Left hindlimb (tissue), 1 donor: ENCODE results near the gene DENND11.
"Not testable (repeated sequence)": the region's sequence is repeated elsewhere in the genome, so short reads cannot be mapped to it uniquely, and the experiment has no call there.

Experiments
- DNase-seq: peaks from one replicate; pipeline ENCODE4 v3.0.0-alpha.2; 2018

The DENND11 gene

DNA sequence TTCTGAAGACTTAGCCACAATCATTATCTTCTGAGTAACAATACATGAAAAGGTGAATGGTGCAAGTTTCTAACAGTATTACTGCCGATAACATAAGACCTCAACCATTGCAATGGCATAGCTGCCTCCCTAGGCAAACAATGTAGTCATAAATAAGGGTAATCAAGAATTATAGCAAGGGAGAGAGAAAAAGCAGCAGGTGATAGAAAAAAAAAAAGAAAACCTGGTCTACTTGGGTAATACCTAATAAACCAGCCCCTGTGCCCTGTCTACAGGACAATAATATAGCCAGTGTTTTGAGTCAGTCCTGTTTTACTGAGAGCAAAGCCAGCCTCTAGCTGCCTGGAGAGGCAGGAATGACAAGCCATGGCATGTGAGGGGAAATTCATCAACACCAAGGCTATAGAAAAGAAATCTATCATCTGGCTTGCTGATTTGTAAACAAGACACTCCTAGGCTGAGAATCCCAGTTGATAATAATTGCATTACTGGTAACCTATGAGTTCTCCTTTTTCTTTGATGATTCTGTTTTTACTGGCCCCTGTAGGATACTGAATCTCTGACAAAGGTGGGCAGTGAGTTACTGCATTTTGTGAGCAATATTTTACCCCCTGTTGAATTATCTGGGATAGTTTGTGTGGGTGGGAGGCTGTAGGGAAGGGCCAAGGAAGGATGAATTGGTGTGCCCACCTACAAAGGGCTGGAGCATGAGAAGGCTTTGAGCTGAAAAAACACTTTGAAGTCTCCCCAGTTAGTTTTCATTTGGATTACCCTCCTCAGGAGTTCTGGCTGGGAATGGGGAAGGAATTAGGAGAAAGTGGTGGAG lies 4.5 kb upstream of the DENND11 start:
- DNase-seq: no peak

DNA sequence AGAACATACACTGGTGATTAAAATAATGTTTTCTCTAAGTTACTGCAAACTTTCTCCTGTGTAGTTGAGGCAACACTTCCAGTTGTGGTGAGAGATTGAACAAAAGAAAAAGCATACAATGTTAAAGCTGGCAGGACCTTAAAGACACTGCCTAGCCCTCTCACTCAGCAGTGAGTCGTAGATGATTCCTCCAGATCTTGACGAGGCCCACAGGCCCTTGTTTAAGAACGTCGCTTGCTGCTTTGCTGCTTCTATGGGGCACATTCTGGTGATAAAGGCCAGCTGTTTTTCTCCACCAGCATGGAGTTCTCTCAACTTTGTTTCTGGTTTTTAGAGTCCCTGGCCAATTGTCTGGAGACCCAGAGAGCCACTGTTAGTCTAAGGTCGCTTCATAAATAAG lies 2.8 kb upstream of the DENND11 start:
- no peak for DNase-seq

DNA sequence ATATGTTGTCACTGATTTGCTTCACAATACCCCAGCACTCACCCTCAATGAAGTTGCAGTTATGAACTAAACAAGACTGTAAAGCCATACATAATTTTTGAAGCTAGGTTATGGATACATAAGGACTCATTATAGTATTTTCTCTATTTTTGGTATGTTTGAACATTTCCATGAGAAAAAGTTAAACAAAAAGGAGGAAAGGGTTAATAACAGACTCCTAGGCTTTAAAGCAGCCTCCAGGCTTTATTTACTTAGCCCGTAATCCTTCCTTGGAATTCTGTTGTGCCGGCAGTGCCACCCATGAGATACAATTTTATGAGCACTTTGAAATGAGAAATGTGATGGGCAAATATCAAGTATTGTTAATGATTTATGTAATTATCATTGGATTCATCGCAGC lies 2.1 kb upstream of the DENND11 start:
- DNase-seq: no peak

DNA sequence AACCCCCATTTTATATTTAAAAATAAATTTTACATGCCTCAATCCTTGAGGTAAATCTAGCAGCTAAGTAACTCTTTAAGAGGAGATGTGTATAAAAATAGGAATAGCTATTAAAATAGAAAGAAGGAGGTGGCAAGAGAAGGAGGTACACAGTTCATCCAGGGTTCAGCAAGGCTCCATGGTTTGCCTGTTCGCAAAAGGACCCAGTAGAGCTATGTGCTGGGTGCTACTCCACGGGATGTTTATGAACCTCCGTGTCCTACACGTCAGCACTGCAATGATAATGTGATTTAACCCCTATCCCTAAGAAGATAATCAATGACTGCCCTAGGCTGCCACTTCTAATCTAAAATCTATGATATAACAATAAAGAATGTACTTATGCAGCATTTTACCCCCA lies 926 bp upstream of the DENND11 start:
- no peak for DNase-seq

DNA sequence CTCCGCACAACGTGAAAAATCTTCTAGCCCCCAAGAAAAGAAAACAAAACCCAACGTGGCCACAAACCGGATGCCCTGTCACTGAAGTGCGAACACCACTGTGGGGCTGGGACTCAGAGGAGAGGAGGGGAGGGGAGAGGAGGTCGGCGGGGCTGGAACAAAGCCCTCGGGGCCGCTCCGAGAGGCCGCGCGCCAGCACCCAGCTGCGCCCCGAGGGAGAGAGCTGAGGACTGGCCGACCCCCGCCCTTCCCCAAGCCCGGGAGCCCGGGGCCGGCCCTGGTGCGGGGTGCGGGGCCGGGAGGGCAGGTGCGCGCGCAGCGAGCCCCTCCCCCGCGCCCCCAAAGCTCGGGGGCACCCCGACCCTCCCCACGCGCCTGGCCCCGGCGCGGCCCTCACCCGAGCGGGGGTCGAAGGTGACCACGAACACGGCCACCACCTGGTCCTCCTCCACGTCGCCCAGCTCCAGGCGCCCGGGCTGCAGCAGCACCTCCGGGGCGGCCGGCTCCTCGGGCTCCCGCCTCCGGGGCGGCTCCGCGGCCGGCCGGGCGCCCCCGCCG lies 398 bp downstream of the DENND11 start:
- DNase-seq: peak; percentile 57

DNA sequence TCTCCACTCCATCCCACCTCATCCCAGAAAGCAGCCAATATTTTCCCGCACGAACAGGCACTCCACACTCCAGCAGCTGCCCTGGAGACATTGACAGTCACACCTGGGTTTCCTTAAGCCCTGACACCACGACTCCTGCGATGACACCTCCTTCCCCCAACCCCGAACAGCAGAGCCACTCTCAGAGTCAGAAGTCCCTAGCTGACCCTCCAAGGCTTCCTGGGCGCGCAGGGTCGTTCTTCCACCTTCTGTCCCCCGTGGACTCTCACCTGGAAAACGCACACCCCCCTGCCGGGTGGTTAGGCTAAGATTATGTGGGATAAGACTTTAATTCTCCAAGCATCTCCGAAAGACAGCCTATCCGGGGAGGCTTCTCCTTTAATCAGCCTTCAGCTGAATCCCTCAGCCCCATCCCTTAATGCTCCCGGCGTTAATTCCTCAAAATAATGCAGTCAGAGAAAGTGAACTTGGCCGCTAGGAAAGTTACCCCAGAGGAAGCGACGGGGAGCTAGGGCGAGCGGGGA lies 1.1 kb downstream of the DENND11 start:
- no peak for DNase-seq

DNA sequence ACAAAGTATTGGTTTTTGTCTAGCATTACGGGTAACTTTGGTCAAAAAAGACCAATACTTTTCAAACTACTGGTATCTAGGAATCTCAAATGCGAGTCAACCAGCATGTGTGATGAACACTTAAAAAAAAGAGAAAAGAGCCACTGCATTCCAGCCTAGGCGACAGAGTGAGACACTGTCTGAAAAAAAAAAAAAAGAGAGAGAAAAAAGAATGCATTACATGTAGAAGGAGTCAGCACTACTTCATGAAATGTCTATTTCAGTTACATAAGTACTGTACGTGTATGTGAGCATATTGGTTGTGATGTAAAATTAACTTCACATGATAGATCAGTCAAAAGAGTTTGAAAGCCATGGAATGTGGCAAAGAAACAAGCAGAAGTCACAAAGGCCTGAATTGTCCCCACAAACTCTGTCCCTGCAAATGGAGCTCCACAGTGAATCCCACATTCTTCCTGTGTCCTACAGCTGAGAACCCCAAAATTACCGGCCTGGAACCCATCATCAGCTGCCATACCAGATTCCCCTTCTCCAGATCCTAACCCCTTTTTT lies 1.6 kb downstream of the DENND11 start:
- no peak for DNase-seq

DNA sequence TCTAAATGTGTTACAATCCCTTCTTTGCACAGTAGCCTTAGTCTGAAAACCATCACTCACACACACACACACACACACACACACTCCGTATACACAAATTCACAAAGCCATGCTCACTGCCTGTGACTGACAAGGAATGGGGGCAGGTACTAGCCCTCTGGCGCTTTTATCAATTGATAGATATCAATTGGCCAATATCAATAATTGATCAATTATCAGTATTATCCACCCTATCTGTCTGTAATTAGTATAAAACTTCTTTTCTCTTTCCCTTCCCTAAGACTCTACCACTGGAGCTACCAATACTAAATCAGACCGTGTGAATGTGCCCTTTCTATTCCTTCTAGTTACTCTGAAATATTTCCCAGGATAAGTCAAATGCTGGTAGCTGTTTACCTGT lies 2.1 kb downstream of the DENND11 start:
- no peak for DNase-seq

DNA sequence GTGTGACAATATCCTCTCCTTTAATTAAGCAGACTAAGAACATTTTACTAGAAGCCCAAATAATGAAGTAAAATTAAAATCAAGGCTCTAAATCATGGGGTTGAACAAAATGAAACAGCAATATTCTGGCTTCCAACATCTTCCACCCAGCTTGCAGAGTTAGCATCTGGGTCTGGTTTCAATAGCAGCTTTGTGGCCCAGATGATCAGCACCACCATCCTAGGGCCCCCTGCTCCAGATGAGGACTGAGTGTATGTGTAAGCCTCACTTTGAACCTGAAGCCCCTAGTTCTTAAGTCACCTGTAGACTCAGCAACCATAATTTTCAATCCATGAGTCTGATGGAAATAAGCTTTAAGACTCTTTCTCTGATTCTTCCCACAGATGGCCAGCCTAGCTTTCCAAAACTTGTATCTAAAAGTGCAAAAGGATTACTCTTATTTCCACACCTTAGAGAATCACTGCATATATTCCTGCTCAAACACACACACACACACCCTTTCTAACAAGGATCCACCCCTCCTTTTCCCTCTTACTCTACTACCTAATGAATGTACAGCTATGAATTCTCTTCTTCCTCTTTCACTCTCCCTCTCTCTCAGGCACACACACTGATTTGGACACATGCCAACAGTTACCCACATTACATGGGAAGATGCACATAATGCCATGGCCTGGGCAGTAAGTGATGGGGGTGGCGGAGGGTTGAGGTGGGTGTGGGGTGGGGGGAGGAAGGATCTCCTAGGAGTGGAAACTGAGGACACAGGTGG lies 3.5 kb downstream of the DENND11 start:
- DNase-seq: no peak

DNA sequence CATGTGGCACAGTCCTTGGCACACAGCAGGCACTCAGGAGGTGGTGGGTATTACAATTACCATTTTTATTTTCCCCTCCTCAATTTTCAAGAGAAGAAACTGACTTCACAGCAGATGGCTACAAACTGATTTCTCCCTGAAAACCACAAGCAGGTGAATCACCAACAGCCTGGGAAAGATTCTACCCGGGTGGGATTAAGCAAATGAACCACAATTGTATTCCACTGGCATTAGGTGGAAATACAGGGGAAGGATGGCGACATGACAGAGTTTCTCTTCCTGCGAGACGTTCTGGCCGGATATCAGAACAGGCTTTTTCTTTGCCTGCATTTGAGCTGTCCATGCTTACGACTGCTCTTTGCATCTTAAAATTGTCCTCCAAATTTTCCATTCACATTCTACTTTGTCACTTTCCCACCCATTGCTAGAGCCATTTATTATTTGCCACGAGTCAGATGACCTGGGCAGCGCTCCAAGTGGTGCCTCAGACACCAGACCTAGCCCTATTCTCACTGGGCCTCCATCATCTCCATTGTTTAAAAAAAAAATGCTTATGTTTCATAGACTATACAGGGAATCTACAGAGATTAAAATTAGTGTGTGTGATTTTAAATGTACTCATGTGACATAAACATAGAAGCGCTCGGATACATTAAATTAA lies 4.6 kb downstream of the DENND11 start:
- DNase-seq: no peak

DNA sequence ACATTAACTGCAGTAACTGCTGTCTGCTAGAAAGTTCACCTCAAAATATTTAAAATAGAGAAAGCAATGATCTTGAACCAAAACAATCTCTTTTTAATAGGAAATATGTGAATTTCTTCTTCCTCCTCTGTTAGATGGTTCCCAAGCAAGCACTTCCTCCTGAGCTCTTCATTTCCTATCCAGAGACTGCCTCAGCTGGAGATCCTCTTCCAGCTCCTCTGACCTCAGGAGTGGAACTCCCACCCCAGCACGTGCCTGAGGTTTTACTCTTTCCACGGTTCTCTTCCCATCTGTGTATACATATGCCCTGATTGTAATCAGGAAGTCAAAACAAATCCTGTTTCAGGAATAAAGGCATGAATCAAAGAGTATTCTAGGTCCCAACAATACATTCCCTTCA lies 5.6 kb downstream of the DENND11 start:
- DNase-seq: no peak

DNA sequence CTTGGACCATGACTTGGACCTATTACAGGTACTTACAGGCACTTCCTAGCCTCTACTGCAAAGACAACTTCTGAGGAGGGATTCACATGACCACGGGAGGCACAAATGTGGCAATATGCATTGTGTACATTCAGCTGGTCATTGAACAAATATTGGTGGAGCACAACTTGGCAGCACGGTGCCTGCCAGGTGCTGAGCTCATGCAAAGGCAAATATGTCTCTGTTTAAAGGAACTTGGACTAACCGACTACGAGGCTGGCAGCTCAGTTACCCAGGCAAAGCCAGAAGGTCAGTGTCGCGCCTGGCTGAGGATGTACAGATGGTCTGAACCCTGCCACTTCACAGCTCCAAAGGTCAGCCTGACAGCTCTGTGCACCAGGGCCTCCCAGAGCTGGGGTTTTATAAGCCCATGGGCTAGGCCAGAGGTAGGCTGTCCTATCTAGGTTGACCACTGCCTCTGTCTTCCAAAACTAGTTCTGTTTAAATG lies 6.1 kb downstream of the DENND11 start:
- no peak for DNase-seq

DNA sequence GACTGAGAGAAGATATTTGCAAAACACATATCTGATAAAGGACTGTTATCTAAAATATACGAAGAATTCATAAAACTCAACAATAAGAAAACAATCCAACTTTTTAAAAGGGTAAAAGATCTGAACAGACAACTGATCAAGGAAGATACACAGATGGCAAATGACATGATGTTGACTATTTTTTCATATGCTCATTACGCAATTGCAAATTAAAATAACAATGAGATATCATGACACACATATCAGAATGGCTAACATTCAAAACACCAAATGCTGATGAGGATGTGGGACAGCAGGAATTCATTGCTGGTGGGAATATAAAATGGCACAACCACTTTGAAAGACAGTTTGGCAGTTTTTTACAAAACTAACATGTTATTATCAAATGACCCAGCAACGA lies 8.9 kb downstream of the DENND11 start:
- DNase-seq: no peak

DNA sequence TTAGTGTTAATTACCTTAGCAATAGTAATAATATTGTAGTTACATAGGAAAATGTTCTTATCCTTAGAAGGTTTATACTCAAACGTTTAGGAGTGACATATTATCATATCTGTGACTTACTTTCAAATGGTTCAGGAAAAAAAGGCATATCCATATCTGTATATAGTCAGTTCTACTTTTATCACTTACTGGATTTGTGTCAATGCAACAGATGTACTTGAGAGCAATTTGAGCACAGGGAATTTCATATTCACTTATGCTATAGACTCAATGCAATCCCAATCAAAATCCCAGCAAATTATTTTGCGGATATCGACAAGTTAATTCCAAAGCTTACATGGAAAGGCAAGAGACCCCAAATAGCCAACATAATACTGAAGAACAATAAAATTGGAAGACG lies 10.0 kb downstream of the DENND11 start:
- DNase-seq: no peak

DNA sequence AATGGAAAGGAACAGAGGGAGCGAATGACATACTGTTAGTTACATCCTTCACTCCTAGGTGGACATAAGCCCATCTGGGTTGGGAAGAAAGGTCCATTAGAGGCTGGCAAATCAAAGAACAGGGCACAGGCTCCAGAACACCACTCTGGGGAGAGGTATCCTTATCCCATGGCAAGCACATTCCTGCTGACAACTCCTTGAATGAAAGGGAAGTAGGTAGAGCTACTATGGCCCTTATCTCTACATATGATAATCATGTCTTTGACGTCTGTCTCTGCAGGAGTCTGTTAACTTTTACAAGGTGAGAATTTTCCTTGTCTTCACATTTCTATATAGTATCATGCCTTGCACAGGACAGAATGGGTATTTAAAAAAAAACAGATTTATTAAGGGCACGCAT lies 10.4 kb downstream of the DENND11 start:
- DNase-seq: no peak

DNA sequence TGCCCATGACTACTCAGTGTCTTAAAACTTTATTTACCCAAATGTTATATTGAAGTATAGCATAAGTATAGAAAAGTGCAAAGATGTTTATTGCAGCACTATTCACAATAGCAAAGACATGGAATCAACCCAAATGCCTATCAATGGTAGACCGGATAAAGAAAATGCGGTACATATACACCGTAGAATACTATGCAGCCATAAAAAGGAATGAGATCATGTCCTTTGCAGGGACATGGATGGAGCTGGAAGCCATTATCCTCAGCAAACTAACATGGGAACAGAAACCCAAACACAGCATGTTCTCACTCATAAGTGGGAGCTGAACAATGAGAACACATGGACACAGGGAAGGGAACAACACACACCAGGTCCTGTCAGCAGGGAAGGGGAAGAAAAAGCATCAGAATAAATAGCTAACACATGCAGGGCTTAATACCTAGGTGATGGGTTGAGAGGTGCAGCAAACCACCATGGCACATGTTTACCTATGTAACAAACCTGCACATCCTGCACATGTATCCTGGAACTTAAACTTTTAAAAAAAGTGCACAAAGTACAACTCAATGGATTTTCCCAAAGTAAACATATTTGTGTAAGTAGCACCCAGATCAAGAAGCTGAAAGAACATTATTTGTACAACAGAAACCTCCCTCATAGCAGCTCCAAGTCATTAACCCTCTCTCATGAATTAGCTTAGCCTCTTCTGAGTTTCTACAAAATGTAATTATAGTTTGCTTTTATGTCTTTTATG lies 12.7 kb downstream of the DENND11 start:
- DNase-seq: not testable (repeated sequence)

DNA sequence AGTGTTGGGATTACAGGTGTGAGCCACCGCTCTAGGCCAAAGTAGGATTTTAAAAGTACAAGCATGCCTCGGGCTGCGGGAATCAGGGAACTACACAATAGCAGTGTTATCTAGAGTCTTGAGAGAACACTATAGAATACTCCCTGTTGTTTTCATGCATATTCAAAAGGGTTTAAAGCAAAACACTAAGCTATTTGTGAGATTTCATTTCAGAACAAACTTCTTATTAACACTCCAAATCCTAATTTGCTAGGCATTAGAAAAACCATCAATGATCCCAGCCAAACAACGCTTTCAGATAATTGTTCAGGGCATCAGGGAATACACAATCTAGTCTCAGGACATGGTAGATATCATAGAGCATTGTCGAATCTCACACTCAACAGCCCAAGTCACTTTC lies 13.9 kb downstream of the DENND11 start:
- DNase-seq: no peak

DNA sequence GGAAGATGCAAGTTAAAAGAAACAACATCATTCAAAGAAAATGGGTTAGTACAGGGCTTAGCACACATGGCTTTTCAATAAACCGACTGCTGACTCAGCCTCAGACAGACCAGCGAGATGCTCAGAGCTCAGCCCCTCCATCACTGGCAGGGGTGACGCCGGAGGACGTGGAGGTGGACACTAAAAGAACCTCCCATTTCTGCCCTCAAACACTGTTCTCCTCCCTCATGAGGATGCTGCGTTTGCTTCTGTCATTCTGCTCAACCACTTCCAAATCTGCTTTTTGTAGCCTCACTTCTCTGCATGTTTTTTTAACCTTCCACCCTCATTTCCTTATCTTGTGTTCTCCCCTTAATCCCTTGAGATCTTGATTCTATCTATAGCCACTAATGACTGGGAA lies 15.3 kb downstream of the DENND11 start:
- DNase-seq: no peak

DNA sequence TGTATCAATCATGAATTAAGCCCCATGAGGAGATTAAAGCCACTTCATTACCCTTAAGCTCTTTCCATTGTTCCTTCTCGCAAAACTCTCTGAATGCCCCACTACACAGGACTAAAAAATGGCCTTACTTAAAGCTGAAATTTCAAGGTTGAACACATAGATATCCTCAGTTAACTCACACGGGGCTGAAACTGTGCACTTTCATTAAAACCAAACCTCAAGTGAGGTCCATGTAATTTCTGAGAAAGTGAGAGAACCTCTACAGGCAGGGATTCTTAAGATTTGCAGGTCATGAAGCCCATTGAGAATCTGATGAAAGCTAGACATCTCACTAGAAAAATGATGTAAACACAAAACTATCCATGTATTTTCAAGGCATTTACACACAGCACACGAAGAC lies 15.9 kb downstream of the DENND11 start:
- DNase-seq: no peak

DNA sequence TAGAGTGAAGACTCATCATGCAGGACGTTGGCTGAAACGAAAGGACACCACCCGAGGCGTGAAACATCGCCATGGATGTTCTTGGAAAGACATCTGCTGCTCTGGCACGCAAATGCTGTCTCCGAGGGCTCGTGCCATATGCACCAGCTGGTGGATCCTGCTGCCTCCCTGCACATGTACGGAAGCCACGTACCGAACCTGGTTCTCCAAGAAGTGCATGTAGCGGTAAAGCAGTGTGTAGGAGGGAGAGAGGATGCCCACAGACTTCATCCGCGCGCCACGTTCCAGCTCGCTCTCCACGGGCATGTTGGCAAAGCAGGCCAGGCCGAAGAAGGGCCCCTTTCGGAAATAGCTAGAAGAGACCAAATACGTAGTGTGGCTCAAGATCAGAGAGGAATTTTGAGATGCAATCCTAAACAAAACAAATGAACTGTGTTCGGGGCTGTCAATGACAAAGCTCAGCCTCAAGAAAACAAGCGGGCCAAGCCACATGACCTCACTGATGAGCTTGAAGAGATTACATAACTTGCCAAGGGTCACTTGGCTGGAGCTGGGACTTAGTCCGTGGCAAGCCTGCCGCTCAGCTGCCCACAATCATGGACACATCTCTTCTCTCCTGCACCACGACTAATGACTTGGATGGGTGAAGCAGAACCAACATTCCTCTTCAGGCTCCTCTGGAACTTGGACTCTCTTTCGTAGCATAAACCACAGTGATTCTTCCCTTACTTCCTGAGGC lies 16.5 kb downstream of the DENND11 start:
- no peak for DNase-seq

DNA sequence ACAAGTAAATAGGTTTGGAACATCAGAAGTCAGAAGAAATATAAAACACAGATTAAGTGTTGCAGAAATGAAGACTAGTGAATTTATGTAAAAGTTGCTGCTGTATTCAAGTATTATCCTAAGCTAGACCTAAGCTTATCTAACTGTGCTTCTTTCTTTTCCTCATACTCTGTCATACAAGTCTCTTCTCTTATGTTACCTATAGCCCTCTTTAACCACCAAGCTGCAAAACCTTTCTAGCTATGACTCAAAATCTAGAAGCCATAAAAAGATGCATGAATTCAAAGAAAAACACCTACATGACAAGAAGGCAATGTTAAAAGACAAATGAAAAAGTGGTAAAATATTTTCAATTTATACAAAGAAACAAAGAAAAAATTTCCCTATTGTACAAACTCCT lies 23.0 kb downstream of the DENND11 start:
- no peak for DNase-seq
